Muscle of leg (tissue), 11 donors: Measurements from ENCODE around the gene PHLDA2. TPM values are rescaled to one million over a fixed set of nuclear protein-coding genes. Genes with fewer than 3 reads are reported as not detected.

ENCODE experiments used
- DNase-seq: peaks from one replicate; pipeline ENCODE4 v3.0.0; 2013
- H3K27ac ChIP-seq: one replicate; pipeline ENCODE4 v1.5.1; 2013; ENCODE audit warnings: mild to moderate bottlenecking, low read length, control low read depth
- H3K27me3 ChIP-seq: one replicate; pipeline ENCODE4 v1.6.1; 2013; ENCODE audit warnings: low read length; ENCODE audit not compliant: control insufficient read depth, insufficient read depth
- H3K36me3 ChIP-seq: one replicate; pipeline ENCODE4 v1.6.1; 2013; ENCODE audit warnings: low read length; ENCODE audit not compliant: control insufficient read depth, insufficient read depth
- H3K4me1 ChIP-seq: one replicate; pipeline ENCODE4 v1.6.1; 2013; ENCODE audit warnings: low read length; ENCODE audit not compliant: control insufficient read depth, insufficient read depth
- H3K4me3 ChIP-seq: one replicate; pipeline ENCODE4 v1.5.1; 2013; ENCODE audit warnings: low read length, control low read depth
- H3K9me3 ChIP-seq: replicated peaks from 2 replicates; pipeline ENCODE4 v1.6.1; 2013; ENCODE audit warnings: low read depth, low read length; ENCODE audit not compliant: control insufficient read depth
- WGBS: methylation state at CpG from one replicate; pipeline ENCODE4 v1.1.5; 2013; ENCODE audit warnings: missing lambda C conversion rate; ENCODE audit not compliant: insufficient coverage; 5-methylcytosine and 5-hydroxymethylcytosine counted together
- polyA plus RNA-seq, 8 donors: library from polyadenylated mRNA; unstranded; fragments of 120-200 nt; gene quantifications; one replicate each; pipeline versions ENCODE4 v1.2.1 to v1.2.3, GENCODE V29; 2013; ENCODE audit warnings: inconsistent platforms in 1 of 8, low replicate concordance in 1 of 8; ENCODE audit not compliant: insufficient read length in 8 of 8, insufficient read depth in 1 of 8
- total RNA-seq: library from RNA; stranded (reverse); fragments of 120-200 nt; gene quantifications from one replicate; pipeline ENCODE4 v1.2.4, GENCODE V29; 2013

Gene PHLDA2
- total and polyA plus RNA-seq, 9 donors = 0.41 to 1.3 (median 0.83) TPM; not detected in 1

GRCh38 chr11:2916114-2916891 is 12.9 kb downstream of the PHLDA2 start:
- Histone ChIP-seq H3K27me3 (no peaks in the 10 kb centered on the region), H3K4me3 (no peak overlapping the region), H3K27ac (no peak overlapping the region), H3K4me1 (peaks cover 26% of the 10 kb centered on the region), H3K9me3 (no peaks in the 10 kb centered on the region), H3K36me3 (no peaks in the 10 kb centered on the region)
- 86% methylated on average over 13 of the region's 20 CpGs for WGBS
- DNase-seq = no peak

- 92% methylated on average over 7 of the region's 11 CpGs for WGBS
- Histone ChIP-seq H3K9me3 (no peaks in the 10 kb centered on the region), H3K27ac (no peak overlapping the region), H3K4me3 (no peak overlapping the region), H3K4me1 (peaks cover 26% of the 10 kb centered on the region), H3K27me3 (peaks cover 5% of the 10 kb centered on the region), H3K36me3 (no peaks in the 10 kb centered on the region)
- no peak for DNase-seq
These were observed 13.7 kb downstream of the PHLDA2 start for GRCh38 chr11:2915473-2915872.

DNA sequence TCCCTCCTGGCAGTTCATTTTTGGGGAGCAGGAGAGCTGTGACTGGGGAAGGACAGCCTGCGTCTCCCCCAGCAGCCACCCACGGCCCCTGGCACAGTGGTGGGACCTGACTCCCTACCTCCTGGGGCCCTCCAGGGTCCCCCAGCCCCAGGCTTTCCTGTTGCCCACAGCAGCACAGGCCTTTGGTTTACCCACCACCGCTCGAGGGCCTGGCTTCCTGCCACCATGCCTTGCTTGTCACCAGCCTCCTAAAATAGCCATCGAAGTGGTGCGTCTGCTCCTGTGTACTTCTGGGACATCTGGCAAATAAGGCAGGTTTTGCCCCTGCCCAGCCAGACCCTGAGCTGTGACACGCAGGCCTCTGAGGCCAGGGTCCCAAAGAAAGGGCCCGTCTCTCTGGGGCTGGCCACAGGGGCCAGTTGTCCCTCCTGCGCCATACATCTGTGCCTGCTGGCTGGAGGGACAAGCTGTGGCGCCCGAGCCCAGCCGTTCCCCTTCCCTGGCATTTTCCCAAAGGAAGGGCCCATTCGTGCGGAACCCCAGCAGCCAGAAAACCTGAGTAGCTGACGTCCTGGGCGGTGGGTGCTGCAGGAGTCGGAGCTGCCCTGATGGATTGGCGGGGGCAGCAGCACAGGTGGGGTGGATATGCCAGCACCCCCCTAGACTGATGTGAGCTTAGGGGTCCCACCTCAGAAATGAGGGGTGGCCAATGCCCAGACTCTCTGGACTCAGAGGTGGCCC is 14.6 kb downstream of the PHLDA2 start:
- WGBS = 71% methylated on average over 17 of the region's 18 CpGs
- H3K4me3 ChIP-seq = no peak overlapping the region
- peaks cover 21% of the 10 kb centered on the region for H3K4me1 ChIP-seq
- H3K9me3 ChIP-seq = no peaks in the 10 kb centered on the region
- H3K27me3 ChIP-seq = peaks cover 12% of the 10 kb centered on the region
- H3K27ac ChIP-seq = no peak overlapping the region
- DNase-seq = no peak
- no peaks in the 10 kb centered on the region for H3K36me3 ChIP-seq

DNA sequence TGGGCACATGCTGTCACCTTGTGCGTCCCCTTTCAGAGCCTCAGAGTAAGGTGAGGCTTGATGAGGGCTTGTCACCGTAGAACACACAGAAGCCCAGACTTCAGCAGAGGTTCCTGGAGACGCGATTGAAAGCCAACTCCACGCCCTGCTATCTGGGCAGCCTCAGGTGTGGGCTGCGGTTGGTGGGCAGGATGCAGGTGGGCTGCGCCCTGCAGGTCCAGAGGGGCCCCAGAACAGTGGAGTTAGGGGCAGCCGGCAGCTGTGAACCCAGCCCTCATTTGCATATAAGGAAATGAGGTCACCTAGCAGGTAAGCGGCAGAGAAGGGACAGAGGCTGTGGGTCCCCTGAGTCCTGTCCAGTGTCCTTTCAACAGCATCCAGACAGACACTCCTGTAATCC is 15.4 kb downstream of the PHLDA2 start:
- H3K4me3 ChIP-seq = no peak overlapping the region
- H3K36me3 ChIP-seq = no peaks in the 10 kb centered on the region
- H3K27ac ChIP-seq = no peak overlapping the region
- 79% methylated on average over 7 of the region's 9 CpGs for WGBS
- peaks cover 21% of the 10 kb centered on the region for H3K27me3 ChIP-seq
- H3K4me1 ChIP-seq = peaks cover 17% of the 10 kb centered on the region
- H3K9me3 ChIP-seq = no peaks in the 10 kb centered on the region
- no peak for DNase-seq

- Histone ChIP-seq H3K4me1 (peaks cover 17% of the 10 kb centered on the region), H3K4me3 (no peak overlapping the region), H3K36me3 (no peaks in the 10 kb centered on the region), H3K27me3 (peaks cover 28% of the 10 kb centered on the region), H3K27ac (no peak overlapping the region), H3K9me3 (no peaks in the 10 kb centered on the region)
- no peak for DNase-seq
- WGBS = 74% methylated on average over 13 of the region's 13 CpGs
These were observed 16.2 kb downstream of the PHLDA2 start for GRCh38 chr11:2913019-2913431.

DNA sequence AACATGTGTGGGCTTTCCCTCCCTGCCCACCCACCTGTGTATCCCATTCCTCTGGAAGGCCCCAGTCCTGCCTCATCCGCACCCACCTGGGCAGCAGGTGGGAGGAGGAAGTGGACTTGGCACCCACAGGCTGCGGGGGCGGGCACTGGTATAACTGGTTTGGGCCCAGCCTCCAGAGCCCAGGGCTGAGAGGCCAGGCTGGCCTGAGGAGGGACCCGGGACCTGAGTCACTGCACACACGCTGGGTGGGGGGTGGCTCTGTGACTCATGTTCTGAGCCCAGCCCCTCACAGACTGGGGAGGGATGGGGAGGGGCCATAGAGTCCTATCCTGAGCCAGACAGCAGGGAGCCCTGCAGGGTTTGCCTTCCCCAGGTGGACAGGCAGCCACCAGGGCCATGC is 16.7 kb downstream of the PHLDA2 start:
- peaks cover 17% of the 10 kb centered on the region for H3K4me1 ChIP-seq
- no peak overlapping the region for H3K4me3 ChIP-seq
- DNase-seq = no peak
- peaks cover 33% of the 10 kb centered on the region for H3K27me3 ChIP-seq
- WGBS = 76% methylated on average over 5 of the region's 5 CpGs
- no peaks in the 10 kb centered on the region for H3K9me3 ChIP-seq
- no peaks in the 10 kb centered on the region for H3K36me3 ChIP-seq
- H3K27ac ChIP-seq = no peak overlapping the region

- Histone ChIP-seq H3K4me3 (no peak overlapping the region), H3K9me3 (peaks cover 2% of the 10 kb centered on the region), H3K27me3 (peaks cover 35% of the 10 kb centered on the region), H3K27ac (no peak overlapping the region), H3K4me1 (peaks cover 17% of the 10 kb centered on the region), H3K36me3 (no peaks in the 10 kb centered on the region)
- 83% methylated on average over 6 of the region's 12 CpGs for WGBS
- no peak for DNase-seq
These were observed 17.3 kb downstream of the PHLDA2 start for GRCh38 chr11:2911785-2912391.

- Histone ChIP-seq H3K4me3 (no peak overlapping the region), H3K36me3 (no peaks in the 10 kb centered on the region), H3K4me1 (peaks cover 17% of the 10 kb centered on the region), H3K27me3 (peaks cover 35% of the 10 kb centered on the region), H3K9me3 (peaks cover 2% of the 10 kb centered on the region), H3K27ac (no peak overlapping the region)
- no peak for DNase-seq
- 77% methylated on average over 16 of the region's 18 CpGs for WGBS
These were observed 18.0 kb downstream of the PHLDA2 start for GRCh38 chr11:2911088-2911784.

GRCh38 chr11:2910401-2910955 is 18.7 kb downstream of the PHLDA2 start:
- Histone ChIP-seq H3K4me1 (peaks cover 17% of the 10 kb centered on the region), H3K27me3 (peaks cover 37% of the 10 kb centered on the region), H3K36me3 (no peaks in the 10 kb centered on the region), H3K9me3 (peaks cover 2% of the 10 kb centered on the region), H3K4me3 (no peak overlapping the region), H3K27ac (no peak overlapping the region)
- no peak for DNase-seq
- WGBS = 84% methylated on average over 10 of the region's 13 CpGs
